ENCODE data around the gene OR2W1.
A peak's percentile ranks its signal among the peaks of the same experiment; 100 is the strongest.

Gene OR2W1

GRCh38 chr6:29008089-29008488 is 36.9 kb downstream of the OR2W1 start:
- no peak overlapping the region for H3K4me3 ChIP-seq (ENCODE audit: low read depth, low read length)
- no peak for TF ChIP-seq CTCF (IDR thresholded peaks at IDR 0.05; ENCODE audit: low read depth, low read length, missing control alignments)
- in situ Hi-C loops (cut with HindIII; ENCODE audit: low sequenced_read_pairs), result loop anchor here (10.0 kb wide), 2 partner anchors 73 to 113 kb away; no protein-coding TSS in a partner anchor
- no peak for DNase-seq (ENCODE audit: low read depth)

- TF ChIP-seq CTCF (IDR thresholded peaks at IDR 0.05; ENCODE audit: low read depth, low read length, missing control alignments), result no peak
- peak within 1 kb of the TSS; percentile 53 for H3K4me3 ChIP-seq (ENCODE audit: low read depth, low read length)
- DNase-seq (ENCODE audit: low read depth), result no peak
- in situ Hi-C loops (cut with HindIII; ENCODE audit: low sequenced_read_pairs), result loop anchor here (10.0 kb wide), 2 partner anchors 71 to 111 kb away; no protein-coding TSS in a partner anchor
Observed at GRCh38 chr6:29005183-29005885, 39.6 kb downstream of the OR2W1 start, which contains the start of gene ZNF311. Gene ZNF311, minus strand, starts transcription at chr6:29005315. Its CDS starts 1,361 bp downstream, at chr6:29003954.

GRCh38 chr6:28996844-28997510 is 48.0 kb downstream of the OR2W1 start:
- H3K4me3 ChIP-seq (ENCODE audit: low read depth, low read length), result no peak overlapping the region
- no peak for DNase-seq (ENCODE audit: low read depth)
- TF ChIP-seq CTCF (IDR thresholded peaks at IDR 0.05; ENCODE audit: low read depth, low read length, missing control alignments), result no peak
- in situ Hi-C loops (cut with HindIII; ENCODE audit: low sequenced_read_pairs), result no loop called here

- H3K4me3 ChIP-seq (ENCODE audit: low read depth, low read length), result no peak overlapping the region
- no peak for TF ChIP-seq CTCF (IDR thresholded peaks at IDR 0.05; ENCODE audit: low read depth, low read length, missing control alignments)
- DNase-seq (ENCODE audit: low read depth), result no peak
- in situ Hi-C loops (cut with HindIII; ENCODE audit: low sequenced_read_pairs), result no loop called here
Observed at GRCh38 chr6:28995093-28995650, 49.8 kb downstream of the OR2W1 start.
